ENCODE data around the gene DNAAF8.

DNAAF8 gene

DNA sequence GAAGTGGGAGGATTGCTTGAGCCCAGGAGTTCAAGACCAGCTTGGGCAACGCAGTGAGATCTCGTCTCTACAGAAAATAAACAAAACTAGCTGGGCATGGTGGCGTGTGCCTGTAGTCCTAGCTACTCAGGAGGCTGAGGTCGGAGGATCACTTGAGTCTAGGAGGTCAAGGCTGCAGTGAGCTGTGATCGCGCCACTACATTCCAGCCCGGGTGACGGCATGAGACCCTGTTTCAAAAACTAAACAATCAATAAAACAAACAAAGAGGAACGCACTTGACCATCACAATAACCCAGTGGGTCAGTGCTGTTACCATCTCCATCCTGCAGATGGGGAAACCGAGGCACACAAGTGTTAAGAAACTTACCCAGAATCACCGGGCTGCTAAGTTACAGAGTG is 18.9 kb downstream of the DNAAF8 start:
- no peak for DNase-seq

DNA sequence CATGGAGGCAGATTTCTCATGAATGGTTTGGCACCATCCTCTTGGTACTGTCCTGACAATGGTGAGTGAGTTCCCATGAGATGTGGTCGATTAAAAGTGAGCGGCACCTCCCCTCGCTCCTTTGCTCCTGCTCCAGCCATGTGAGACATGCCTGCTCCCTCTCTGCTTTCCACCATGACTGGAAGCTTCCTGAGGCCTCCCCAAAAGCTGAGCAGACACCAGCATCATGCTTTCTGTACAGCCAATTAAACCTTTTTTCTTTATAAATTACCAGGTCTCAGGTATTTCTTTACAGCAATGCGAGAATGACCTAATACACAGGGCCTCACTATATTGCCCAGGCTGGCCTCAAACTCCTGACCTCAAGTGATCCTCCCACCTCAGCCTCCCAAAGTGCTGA is 20.5 kb downstream of the DNAAF8 start:
- no peak for DNase-seq

DNA sequence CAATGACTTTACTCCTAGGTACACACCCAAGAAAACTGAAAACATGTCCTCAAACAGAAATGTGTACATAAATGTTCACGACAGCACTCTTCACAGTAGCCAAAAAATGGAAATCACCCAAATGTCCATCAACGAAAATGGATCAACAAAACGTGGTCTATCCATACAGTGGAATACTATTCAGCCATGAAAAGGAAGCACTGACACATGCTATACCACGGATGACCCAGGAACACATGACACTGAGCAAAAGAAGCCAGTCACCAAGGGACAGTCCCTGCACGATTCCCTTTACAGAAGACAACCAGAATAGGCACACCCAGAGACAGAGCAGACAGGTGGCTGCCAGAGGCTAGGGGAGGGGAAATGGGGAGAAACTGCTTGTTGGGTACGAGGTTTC is 21.4 kb downstream of the DNAAF8 start:
- DNase-seq, result no peak

- DNase-seq, result no peak
Observed at GRCh38 chr16:4760221-4760910, 26.0 kb downstream of the DNAAF8 start.

- DNase-seq, result no peak
Observed at GRCh38 chr16:4762205-4762604, 27.9 kb downstream of the DNAAF8 start.

- DNase-seq, result no peak
Observed at GRCh38 chr16:4763791-4764190, 29.5 kb downstream of the DNAAF8 start.

DNA sequence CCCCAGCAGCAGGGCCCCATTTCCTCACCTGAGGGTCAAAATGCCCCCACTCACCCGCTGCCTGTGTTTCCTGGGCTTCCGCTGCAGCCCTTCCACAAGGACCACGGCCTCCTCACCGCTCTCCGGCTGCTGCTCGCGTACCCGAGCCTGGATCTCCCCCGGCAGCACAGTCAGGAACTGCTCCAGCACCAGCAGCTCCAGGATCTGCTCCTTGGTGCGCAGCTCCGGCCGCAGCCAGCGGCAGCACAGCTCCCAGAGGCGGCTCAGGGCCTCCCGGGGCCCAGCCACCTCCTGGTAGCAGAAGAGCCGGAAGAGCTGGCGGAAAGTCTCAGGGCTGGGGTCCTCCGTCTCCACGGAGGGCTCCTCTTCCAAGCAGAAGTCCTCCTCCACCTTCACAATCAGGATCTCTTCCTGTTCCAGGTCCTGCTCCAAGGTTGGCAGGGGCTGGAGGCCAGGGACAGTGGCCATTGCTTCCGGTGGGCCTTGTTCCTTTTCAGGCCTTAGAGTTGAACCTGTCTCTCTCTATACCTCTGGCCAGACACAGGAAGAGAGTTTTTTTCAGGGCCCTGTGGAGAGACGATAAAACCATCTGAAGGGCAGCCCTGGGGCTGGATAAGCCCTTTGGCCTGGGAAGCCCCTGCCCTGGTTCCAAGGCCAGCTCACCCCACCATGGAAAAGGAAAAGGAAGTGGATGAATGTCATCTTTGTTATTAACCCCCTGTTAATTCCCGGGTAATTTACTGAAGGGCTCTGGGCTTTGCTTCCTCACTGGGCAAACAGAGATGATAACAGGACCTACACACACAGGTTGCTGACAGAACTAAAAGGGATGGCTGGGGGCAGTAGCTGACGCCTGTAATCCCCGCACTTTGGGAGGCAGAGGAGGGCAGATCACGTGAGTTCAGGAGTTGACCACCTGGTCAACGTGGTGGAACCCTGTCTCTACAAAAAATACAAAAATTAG is 31.5 kb downstream of the DNAAF8 start:
- no peak for DNase-seq

- DNase-seq, result peak; percentile 77 to 84
Observed at GRCh38 chr16:4766875-4767628, 32.7 kb downstream of the DNAAF8 start, which contains the start of gene ZNF500. Gene ZNF500, minus strand, starts transcription at chr16:4767162. Its CDS starts 1,184 bp downstream, at chr16:4765978.

GRCh38 chr16:4767872-4768548 is 33.7 kb downstream of the DNAAF8 start:
- no peak for DNase-seq

DNA sequence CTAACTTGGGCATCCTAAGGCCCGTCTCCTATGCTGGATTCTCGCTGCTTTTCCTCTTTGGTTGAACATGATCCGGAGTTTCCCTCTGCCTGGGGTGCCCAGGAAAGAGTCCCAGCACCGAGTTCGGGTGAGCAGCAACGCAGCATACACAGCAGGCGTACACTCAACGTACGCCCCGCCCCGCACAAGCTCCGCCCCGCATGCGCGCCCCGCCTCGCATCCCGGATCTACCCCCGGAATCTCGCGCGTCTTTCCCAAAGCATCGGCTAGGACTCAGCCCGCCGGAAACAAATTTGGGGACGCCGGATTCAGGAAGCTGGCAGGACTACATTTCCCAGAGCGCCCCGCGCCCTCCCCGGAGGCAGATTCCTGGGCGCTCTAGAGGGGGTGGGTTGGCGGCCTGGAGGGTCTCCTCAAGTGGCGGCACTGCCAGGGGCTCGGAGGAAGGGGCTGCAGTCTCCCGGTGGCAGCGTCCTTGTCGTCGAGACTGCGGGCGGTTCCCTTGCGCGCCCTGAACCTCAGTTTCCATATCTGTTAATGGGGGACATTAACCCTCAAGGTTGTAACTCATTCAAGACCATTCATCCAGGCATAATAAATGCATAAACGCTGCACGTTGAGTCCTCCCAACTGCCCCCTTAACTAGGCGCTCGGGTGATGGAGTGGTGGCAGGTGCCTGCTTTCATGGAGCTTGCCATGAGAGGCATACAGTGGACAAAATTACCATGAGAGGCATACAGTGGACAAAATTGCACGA is 34.4 kb downstream of the DNAAF8 start:
- DNase-seq, result peak; percentile 77 to 82

GRCh38 chr16:4769306-4769638 is 34.9 kb downstream of the DNAAF8 start:
- no peak for DNase-seq

GRCh38 chr16:4771646-4772045 is 37.3 kb downstream of the DNAAF8 start:
- DNase-seq, result no peak

- DNase-seq, result no peak
Observed at GRCh38 chr16:4772351-4772750, 38.0 kb downstream of the DNAAF8 start.

- DNase-seq, result no peak
Observed at GRCh38 chr16:4775005-4775404, 40.7 kb downstream of the DNAAF8 start.

DNA sequence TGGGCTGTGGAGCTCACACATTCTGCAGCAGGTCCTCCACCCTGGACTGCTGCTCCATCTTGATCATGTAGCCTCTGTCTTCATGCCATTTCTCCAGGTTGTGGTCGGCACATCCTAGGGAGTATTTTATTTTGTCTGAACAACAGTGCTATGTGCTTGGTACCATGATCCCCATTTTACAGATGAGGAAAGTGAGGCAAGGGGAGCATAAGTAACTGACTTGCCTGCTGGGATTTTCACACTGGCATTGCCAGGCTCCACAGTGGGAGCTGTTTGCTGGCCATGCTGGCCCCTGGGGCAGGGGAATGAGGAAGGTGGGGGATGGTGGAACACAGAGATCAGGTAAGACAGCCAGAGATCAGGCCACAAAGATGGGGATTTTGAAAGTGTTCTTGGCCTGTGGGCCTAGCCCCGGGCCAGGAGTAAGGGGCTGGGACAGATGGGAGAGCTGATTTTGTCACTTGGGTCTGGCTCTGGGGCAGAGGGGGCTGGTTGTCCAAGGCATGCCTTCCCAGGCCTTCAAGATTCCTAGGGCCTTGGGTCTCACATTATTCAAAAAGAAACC is 41.9 kb downstream of the DNAAF8 start:
- no peak for DNase-seq

- no peak for DNase-seq
Observed at GRCh38 chr16:4777339-4778049, 43.2 kb downstream of the DNAAF8 start.

GRCh38 chr16:4778050-4778392 is 43.7 kb downstream of the DNAAF8 start:
- no peak for DNase-seq

GRCh38 chr16:4780235-4780634 is 45.9 kb downstream of the DNAAF8 start:
- DNase-seq, result no peak

GRCh38 chr16:4783251-4783950 is 49.1 kb downstream of the DNAAF8 start:
- DNase-seq, result no peak

DNA sequence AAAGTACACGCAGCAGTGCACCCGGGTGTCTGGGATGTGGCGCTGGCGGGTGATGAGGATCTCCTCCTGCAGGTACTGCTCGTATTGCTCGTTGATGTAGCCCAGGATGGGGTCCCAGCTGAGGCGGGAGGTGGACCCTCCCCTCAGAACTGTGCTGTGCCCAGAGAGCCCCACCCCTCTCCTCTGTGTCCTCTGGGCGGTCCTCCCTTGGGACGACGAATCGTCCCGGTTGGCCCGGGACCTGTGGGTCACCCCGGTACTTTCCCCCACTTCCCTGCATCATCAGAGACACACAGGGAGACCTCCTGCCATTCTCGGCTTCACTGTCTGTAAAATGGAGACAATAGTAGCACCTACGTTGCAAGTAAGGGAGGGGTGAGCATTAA is 49.6 kb downstream of the DNAAF8 start:
- DNase-seq, result no peak

Data from NCI-H187 (cell line).